HG02610 (cell line): ENCODE results near the gene ACBD3.

Source experiments
- ATAC-seq: cut with Tn5 transposase; IDR thresholded peaks from one replicate; pipeline ENCODE4 v1.9.1; 2021; ENCODE audit warnings: mild to moderate bottlenecking, moderate library complexity; ENCODE audit not compliant: unreplicated experiment

The ACBD3 gene

GRCh38 chr1:226135059-226135651 lies 51.4 kb downstream of the ACBD3 start:
- ATAC-seq: no peak

GRCh38 chr1:226134170-226135058 lies 52.1 kb downstream of the ACBD3 start:
- no peak for ATAC-seq

- ATAC-seq: no peak
Measured at GRCh38 chr1:226133504-226134123, 52.9 kb downstream of the ACBD3 start.

GRCh38 chr1:226132728-226133503 lies 53.6 kb downstream of the ACBD3 start:
- no peak for ATAC-seq

GRCh38 chr1:226131639-226132038 lies 54.9 kb downstream of the ACBD3 start:
- ATAC-seq: no peak

GRCh38 chr1:226129230-226129629 lies 57.3 kb downstream of the ACBD3 start:
- no peak for ATAC-seq

- no peak for ATAC-seq
Measured at GRCh38 chr1:226128487-226129075, 58.0 kb downstream of the ACBD3 start.

GRCh38 chr1:226126824-226127569 lies 59.5 kb downstream of the ACBD3 start:
- ATAC-seq: peak; percentile 4

GRCh38 chr1:226125831-226126230 lies 60.7 kb downstream of the ACBD3 start:
- ATAC-seq: no peak

- ATAC-seq: peak; percentile 21
Measured at GRCh38 chr1:226125097-226125630, 61.4 kb downstream of the ACBD3 start.

GRCh38 chr1:226123591-226124471 lies 62.7 kb downstream of the ACBD3 start:
- no peak for ATAC-seq

- ATAC-seq: no peak
Measured at GRCh38 chr1:226123212-226123560, 63.4 kb downstream of the ACBD3 start.

- ATAC-seq: peak; percentile 68
Measured at GRCh38 chr1:226121587-226122400, 64.7 kb downstream of the ACBD3 start.

- no peak for ATAC-seq
Measured at GRCh38 chr1:226121049-226121586, 65.4 kb downstream of the ACBD3 start.

GRCh38 chr1:226120398-226120797 lies 66.1 kb downstream of the ACBD3 start:
- ATAC-seq: no peak

- no peak for ATAC-seq
Measured at GRCh38 chr1:226119169-226119568, 67.4 kb downstream of the ACBD3 start.

- ATAC-seq: no peak
Measured at GRCh38 chr1:226118357-226118756, 68.2 kb downstream of the ACBD3 start.

GRCh38 chr1:226117330-226117729 lies 69.2 kb downstream of the ACBD3 start:
- ATAC-seq: no peak
